Suprapubic skin (tissue), 4 donors: ENCODE data around the gene KDSR.

Experiments used
- CTCF ChIP-seq, 2 donors: fragments of 200-600 bp in 1 of 2; fragments of 450-650 bp in 1 of 2; sonication (generic) in 1 of 2; IDR thresholded peaks; one replicate each; pipeline ENCODE4 v1.5.1; 2016 to 2019; ENCODE audit warnings: antibody characterized with exemption in 2 of 2, mild to moderate bottlenecking in 1 of 2, moderate library complexity in 1 of 2
- EP300 ChIP-seq: sonication (generic); formaldehyde crosslinking; IDR thresholded peaks from one replicate; pipeline ENCODE4 v1.6.1; 2017; ENCODE audit warnings: antibody characterized with exemption
- POLR2A ChIP-seq, 2 donors: fragments of 450-650 bp; IDR thresholded peaks; one replicate each; pipeline ENCODE4 v1.6.1; 2017; ENCODE audit warnings: antibody characterized with exemption in 2 of 2, mild to moderate bottlenecking in 2 of 2, moderate library complexity in 2 of 2
- POLR2AphosphoS5 ChIP-seq, 3 donors: sonication (generic); formaldehyde crosslinking; IDR thresholded peaks; one replicate each; pipeline ENCODE4 v1.6.1; 2017; ENCODE audit warnings: antibody characterized with exemption in 3 of 3

GRCh38 chr18:63282793-63283192, 84.2 kb downstream of the KDSR start:
- TF ChIP-seq POLR2A (IDR thresholded peaks at IDR 0.05) (no peak), CTCF (IDR thresholded peaks at IDR 0.05) (no peak), POLR2AphosphoS5 (IDR thresholded peaks at IDR 0.05) (no peak), EP300 (no peak)
